Suprapubic skin (tissue), 4 donors: ENCODE measurements around the gene ERCC5. TPM values are rescaled to one million over a fixed set of nuclear protein-coding genes. Genes with fewer than 3 reads are reported as not detected.

ENCODE experiments used
- DNase-seq, 2 donors: peaks; one replicate each; pipeline ENCODE4 v3.0.0-alpha.2; 2019; ENCODE audit warnings: low spot score in 2 of 2
- H3K27ac ChIP-seq: fragments of 200-600 bp; sonication (generic); one replicate; pipeline ENCODE4 v1.5.1; 2019
- H3K27me3 ChIP-seq: fragments of 200-600 bp; sonication (generic); one replicate; pipeline ENCODE4 v1.5.1; 2019
- H3K36me3 ChIP-seq: fragments of 200-600 bp; sonication (generic); one replicate; pipeline ENCODE4 v1.5.1; 2019
- H3K4me1 ChIP-seq: fragments of 200-600 bp; sonication (generic); one replicate; pipeline ENCODE4 v1.5.1; 2019
- H3K4me3 ChIP-seq: fragments of 200-600 bp; sonication (generic); one replicate; pipeline ENCODE4 v1.5.1; 2019; ENCODE audit warnings: mild to moderate bottlenecking
- H3K9me3 ChIP-seq: fragments of 200-600 bp; sonication (generic); one replicate; pipeline ENCODE4 v1.5.1; 2019
- CTCF ChIP-seq, 2 donors: fragments of 200-600 bp in 1 of 2; fragments of 450-650 bp in 1 of 2; sonication (generic) in 1 of 2; IDR thresholded peaks; one replicate each; pipeline ENCODE4 v1.5.1; 2016 to 2019; ENCODE audit warnings: antibody characterized with exemption in 2 of 2, mild to moderate bottlenecking in 1 of 2, moderate library complexity in 1 of 2
- EP300 ChIP-seq: sonication (generic); formaldehyde crosslinking; IDR thresholded peaks from one replicate; pipeline ENCODE4 v1.6.1; 2017; ENCODE audit warnings: antibody characterized with exemption
- POLR2A ChIP-seq, 2 donors: fragments of 450-650 bp; IDR thresholded peaks; one replicate each; pipeline ENCODE4 v1.6.1; 2017; ENCODE audit warnings: antibody characterized with exemption in 2 of 2, mild to moderate bottlenecking in 2 of 2, moderate library complexity in 2 of 2
- POLR2AphosphoS5 ChIP-seq, 3 donors: sonication (generic); formaldehyde crosslinking; IDR thresholded peaks; one replicate each; pipeline ENCODE4 v1.6.1; 2017; ENCODE audit warnings: antibody characterized with exemption in 3 of 3
- WGBS: methylation state at CpG from one replicate; pipeline ENCODE4 v1.1.5; 2018; 5-methylcytosine and 5-hydroxymethylcytosine counted together
- total RNA-seq, 4 donors: library from RNA; depleted of rRNA; stranded (reverse); fragments of >200 nt; gene quantifications; one replicate each; pipeline ENCODE4 v1.1.0, GENCODE V29; 2016

Gene ERCC5
- total RNA-seq, 4 donors from 2014 or later, result 31.6 to 144 (median 52.2) TPM

GRCh38 chr13:102856557-102856956 is 10.7 kb downstream of the ERCC5 start:
- 47% methylated on average over 6 of the region's 6 CpGs for WGBS
- Histone ChIP-seq H3K27me3 (no peaks in the 10 kb centered on the region), H3K36me3 (peaks cover 87% of the 10 kb centered on the region), H3K4me1 (peaks cover 3% of the 10 kb centered on the region), H3K27ac (no peak overlapping the region), H3K4me3 (no peak overlapping the region), H3K9me3 (no peaks in the 10 kb centered on the region)
- TF ChIP-seq POLR2A (IDR thresholded peaks at IDR 0.05) (no peak), CTCF (IDR thresholded peaks at IDR 0.05) (no peak), POLR2AphosphoS5 (IDR thresholded peaks at IDR 0.05) (no peak), EP300 (no peak)
- no peak for DNase-seq

- no peak overlapping the region for H3K27ac ChIP-seq
- peaks cover 100% of the 10 kb centered on the region for H3K36me3 ChIP-seq
- TF ChIP-seq POLR2AphosphoS5 (IDR thresholded peaks at IDR 0.05) (no peak), CTCF (IDR thresholded peaks at IDR 0.05) (no peak), EP300 (no peak)
- no peak overlapping the region for H3K4me3 ChIP-seq
- DNase-seq, result no peak
- no peaks in the 10 kb centered on the region for H3K4me1 ChIP-seq
- H3K9me3 ChIP-seq, result no peaks in the 10 kb centered on the region
- H3K27me3 ChIP-seq, result no peaks in the 10 kb centered on the region
- 89% methylated on average over 13 of the region's 13 CpGs for WGBS
These were observed 16.9 kb downstream of the ERCC5 start for GRCh38 chr13:102862624-102863210.

GRCh38 chr13:102863590-102863989 is 17.8 kb downstream of the ERCC5 start:
- Histone ChIP-seq H3K36me3 (peaks cover 100% of the 10 kb centered on the region), H3K4me3 (no peak overlapping the region), H3K9me3 (no peaks in the 10 kb centered on the region), H3K27ac (no peak overlapping the region), H3K27me3 (no peaks in the 10 kb centered on the region), H3K4me1 (no peaks in the 10 kb centered on the region)
- DNase-seq, result no peak
- 90% methylated on average over 4 of the region's 4 CpGs for WGBS
- TF ChIP-seq POLR2A (IDR thresholded peaks at IDR 0.05) (no peak), POLR2AphosphoS5 (IDR thresholded peaks at IDR 0.05) (no peak), EP300 (no peak), CTCF (IDR thresholded peaks at IDR 0.05) (no peak)

GRCh38 chr13:102868366-102868936 is 22.6 kb downstream of the ERCC5 start:
- no peak for TF ChIP-seq POLR2A (IDR thresholded peaks at IDR 0.05)
- no peak for TF ChIP-seq EP300
- no peak for TF ChIP-seq POLR2AphosphoS5 (IDR thresholded peaks at IDR 0.05)
- no peak for TF ChIP-seq CTCF (IDR thresholded peaks at IDR 0.05)
- Histone ChIP-seq H3K36me3 (peaks cover 77% of the 10 kb centered on the region), H3K4me1 (peaks cover 5% of the 10 kb centered on the region), H3K27me3 (no peaks in the 10 kb centered on the region), H3K9me3 (no peaks in the 10 kb centered on the region), H3K4me3 (no peak overlapping the region), H3K27ac (no peak overlapping the region)
- no peak for DNase-seq
- 90% methylated on average over 5 of the region's 5 CpGs for WGBS

GRCh38 chr13:102869948-102870676 is 24.3 kb downstream of the ERCC5 start:
- H3K9me3 ChIP-seq, result no peaks in the 10 kb centered on the region
- DNase-seq, result no peak
- no peak overlapping the region for H3K4me3 ChIP-seq
- no peaks in the 10 kb centered on the region for H3K27me3 ChIP-seq
- H3K36me3 ChIP-seq, result peaks cover 77% of the 10 kb centered on the region
- no peak overlapping the region for H3K27ac ChIP-seq
- TF ChIP-seq CTCF (IDR thresholded peaks at IDR 0.05), result no peak
- no peak for TF ChIP-seq POLR2A (IDR thresholded peaks at IDR 0.05)
- TF ChIP-seq EP300, result no peak
- no peak for TF ChIP-seq POLR2AphosphoS5 (IDR thresholded peaks at IDR 0.05)
- peaks cover 5% of the 10 kb centered on the region for H3K4me1 ChIP-seq
- 49% methylated on average over 5 of the region's 5 CpGs for WGBS
